GM21737 (cell line): ENCODE results near the gene SUGP2.
"Not testable (repeated sequence)": the region's sequence is repeated elsewhere in the genome, so short reads cannot be mapped to it uniquely, and the experiment has no call there.

Experiments used
- ATAC-seq: cut with Tn5 transposase; IDR thresholded peaks from one replicate; pipeline ENCODE4 v1.9.1; 2021; ENCODE audit warnings: mild to moderate bottlenecking, moderate library complexity; ENCODE audit not compliant: unreplicated experiment

The SUGP2 gene

GRCh38 chr19:18960370-18960769 is 72.9 kb downstream of the SUGP2 start:
- no peak for ATAC-seq

GRCh38 chr19:18955042-18955441 is 78.3 kb downstream of the SUGP2 start:
- ATAC-seq = no peak

GRCh38 chr19:18954094-18954493 is 79.2 kb downstream of the SUGP2 start:
- no peak for ATAC-seq

GRCh38 chr19:18952364-18953003 is 80.8 kb downstream of the SUGP2 start:
- not testable (repeated sequence) for ATAC-seq

- no peak for ATAC-seq
Observed at GRCh38 chr19:18951721-18952281, 81.5 kb downstream of the SUGP2 start.

- no peak for ATAC-seq
Observed at GRCh38 chr19:18949858-18950257, 83.5 kb downstream of the SUGP2 start.

- ATAC-seq = no peak
Observed at GRCh38 chr19:18948976-18949356, 84.4 kb downstream of the SUGP2 start.

- ATAC-seq = no peak
Observed at GRCh38 chr19:18948075-18948975, 85.0 kb downstream of the SUGP2 start.

GRCh38 chr19:18946918-18947317 is 86.4 kb downstream of the SUGP2 start:
- ATAC-seq = no peak

- ATAC-seq = no peak
Observed at GRCh38 chr19:18946335-18946734, 87.0 kb downstream of the SUGP2 start.

- no peak for ATAC-seq
Observed at GRCh38 chr19:18945297-18945696, 88.0 kb downstream of the SUGP2 start.

- no peak for ATAC-seq
Observed at GRCh38 chr19:18943465-18943864, 89.9 kb downstream of the SUGP2 start.

GRCh38 chr19:18942692-18943091 is 90.6 kb downstream of the SUGP2 start:
- ATAC-seq = no peak

GRCh38 chr19:18941628-18942354 is 91.5 kb downstream of the SUGP2 start:
- ATAC-seq = no peak
